K562 (cell line): ENCODE measurements around the gene BRCA1. TPM values are rescaled to one million over a fixed set of nuclear protein-coding genes. Genes with fewer than 3 reads are reported as not detected.

Source experiments
- BRD4 ChIP-seq: fragments of 200-600 bp; sonication (generic); IDR thresholded peaks from 2 replicates; pipeline ENCODE4 v1.6.1; 2017; ENCODE audit warnings: inconsistent platforms
- FOXM1 ChIP-seq, 2 experiments: fragments of 450-650 bp in 1 of 2; sonication (generic) in 1 of 2; formaldehyde crosslinking in 1 of 2; IDR thresholded peaks; 2 replicates each; pipeline versions ENCODE4 v1.6.1 to v1.9.0; 2017 to 2022; ENCODE audit warnings: low read depth in 2 of 2, mild to moderate bottlenecking in 2 of 2, missing genetic modification reagents in 1 of 2, moderate library complexity in 1 of 2
- KAT7 ChIP-seq: sonication (generic); formaldehyde crosslinking; IDR thresholded peaks from 2 replicates; pipeline ENCODE4 v1.8.0; 2022; ENCODE audit warnings: missing genetic modification reagents, mild to moderate bottlenecking, borderline replicate concordance
- MCM3 ChIP-seq: fragments of 450-650 bp; IDR thresholded peaks from 2 replicates; pipeline ENCODE4 v1.6.1; 2016
- SIX5 ChIP-seq, 2 experiments: IDR thresholded peaks; 2 replicates each; pipeline ENCODE4 v1.6.1; 2011; ENCODE audit warnings: low read length in 2 of 2, borderline replicate concordance in 1 of 2, low read depth in 1 of 2, mild to moderate bottlenecking in 1 of 2, moderate library complexity in 1 of 2; ENCODE audit not compliant: insufficient read depth in 1 of 2
- YY1 ChIP-seq, 3 experiments: IDR thresholded peaks; 2 replicates each; pipeline ENCODE4 v1.6.1; 2011; ENCODE audit warnings: low read length in 2 of 3, mild to moderate bottlenecking in 2 of 3, moderate library complexity in 2 of 3, borderline replicate concordance in 1 of 3, control low read depth in 1 of 3, low read depth in 1 of 3; ENCODE audit not compliant: insufficient read depth in 3 of 3, insufficient replicate concordance in 2 of 3, control insufficient read depth in 1 of 3, insufficient read length in 1 of 3; ENCODE audit errors: extremely low read depth in 1 of 3
- ZBTB49 ChIP-seq: sonication (generic); formaldehyde crosslinking; IDR thresholded peaks from 2 replicates; pipeline ENCODE4 v1.8.0; 2022; ENCODE audit warnings: missing genetic modification reagents, mild to moderate bottlenecking, borderline replicate concordance
- ZFX ChIP-seq: sonication (generic); formaldehyde crosslinking; IDR thresholded peaks from 2 replicates; pipeline ENCODE4 v1.8.0; 2022; ENCODE audit warnings: mild to moderate bottlenecking, missing genetic modification reagents, moderate library complexity
- polyA plus RNA-seq, 8 experiments: library from polyadenylated mRNA; depleted of rRNA in 4 of 8; stranded (reverse) in 5 of 8; unstranded in 3 of 8; fragments of >200 nt; fragmentation: Nextera tagmentation in 2 of 8; fragmentation: Illumina TruSeq in 1 of 8; extraction: Ambion mirVana in 2 of 8; extraction: Trizol in 1 of 8; gene quantifications; 2 replicates each; pipeline versions ENCODE4 v1.2.1 to v1.2.3, GENCODE V29; 2011 to 2014; ENCODE audit warnings: inconsistent platforms in 1 of 8, missing spikeins in 1 of 8
- total RNA-seq, 7 experiments: library from RNA; depleted of rRNA in 6 of 7; stranded (reverse); fragments of >200 nt in 6 of 7; fragmentation: Illumina TruSeq in 2 of 7; extraction: Trizol in 2 of 7; gene quantifications; 2 replicates each; pipeline versions ENCODE4 v1.2.1 to v1.2.3, GENCODE V29; 2011 to 2021; ENCODE audit warnings: low replicate concordance in 1 of 7

BRCA1 gene
- total and polyA plus RNA-seq, 9 of the 15 experiments (the other 6 are each of a cell fraction or from before 2014, with no cell fraction given), result 25.9 to 95.3 (median 62.3) TPM

- TF ChIP-seq YY1 (IDR thresholded peaks at IDR 0.05; ENCODE audit: borderline replicate concordance in 1 of 3, control insufficient read depth in 1 of 3, extremely low read depth in 1 of 3, insufficient read depth in 3 of 3, insufficient read length in 1 of 3, insufficient replicate concordance in 2 of 3, low read depth in 1 of 3, low read length in 2 of 3) (peak in 1 of 3 experiments; percentile 9), KAT7 (0 out of 2 replicates have a peak, but pooled peaks have one; percentile 57), FOXM1 (IDR thresholded peaks at IDR 0.05; ENCODE audit: low read depth) (no peak), FOXM1 (CRISPR knock-in tag; IDR thresholded peaks at IDR 0.05; ENCODE audit: low read depth) (peak; percentile 88; the same call in 1 of the 2 replicates), ZBTB49 (no peak), MCM3 (no peak), BRD4 (peak; percentile 33; the same call in 1 of the 2 replicates), ZFX (peak; percentile 85), SIX5 (IDR thresholded peaks at IDR 0.05; ENCODE audit: borderline replicate concordance in 1 of 2, insufficient read depth in 1 of 2, low read depth in 1 of 2, low read length in 2 of 2) (no peak)
Measured at GRCh38 chr17:43021741-43022512, 103.2 kb downstream of the BRCA1 start, which contains the start of gene VAT1 (continued).
